Erythroblast (primary cell): ENCODE results near the gene ERGIC1.
A peak's percentile ranks its signal among the peaks of the same experiment; 100 is the strongest.
"Not testable (repeated sequence)": the region's sequence is repeated elsewhere in the genome, so short reads cannot be mapped to it uniquely, and the experiment has no call there.

Experiments used
- DNase-seq, 2 experiments: peaks; one replicate each; lab custom pipeline; 2025; lab: John Stamatoyannopoulos, UW
- GATA1 ChIP-seq: IDR thresholded peaks from 2 replicates; pipeline ENCODE4 v1.6.1; 2011; ENCODE audit warnings: low read depth, mild to moderate bottlenecking, control low read depth, low read length, moderate library complexity
- POLR2A ChIP-seq: IDR thresholded peaks from 2 replicates; pipeline ENCODE4 v1.6.1; 2011; ENCODE audit warnings: mild to moderate bottlenecking, low read length

Gene ERGIC1

DNA sequence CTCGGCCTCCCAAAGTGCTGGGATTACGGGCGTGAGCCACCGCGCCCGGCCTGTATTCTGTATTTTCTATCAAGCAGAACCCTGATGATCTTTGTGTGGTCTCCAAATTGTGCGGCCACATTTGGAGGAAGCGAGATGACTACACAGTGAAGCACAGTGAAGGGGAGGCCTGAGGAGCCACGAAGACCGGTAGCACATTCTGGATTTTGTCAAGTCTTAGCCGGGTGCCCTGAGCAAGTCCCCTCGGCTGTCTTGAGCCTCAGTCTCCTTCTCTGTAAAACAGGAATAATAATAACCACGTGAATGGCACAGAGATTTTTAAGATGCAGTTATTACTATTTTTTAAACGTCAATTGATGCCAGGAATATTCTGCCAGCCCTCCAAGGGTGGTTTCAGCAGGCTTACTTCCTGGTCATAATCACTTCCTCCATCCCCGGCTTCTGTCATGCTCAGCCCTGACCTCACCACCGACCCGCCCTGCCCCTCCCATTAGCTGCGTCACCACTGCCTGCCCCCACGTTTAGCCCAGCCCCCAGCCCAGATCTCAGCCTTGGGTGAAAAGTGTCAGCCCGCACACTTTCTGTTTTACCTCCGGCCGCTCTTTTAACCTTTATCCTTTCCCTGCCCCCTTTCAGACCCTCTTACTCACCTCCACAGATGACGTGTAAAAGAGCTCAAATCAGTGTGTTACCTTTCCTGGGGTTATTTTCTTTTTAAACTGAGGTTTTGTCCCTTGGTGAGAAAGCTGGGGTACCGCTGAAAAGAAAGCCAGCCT is 27.0 kb upstream of the ERGIC1 start:
- peak; percentile 90 to 95 for DNase-seq
- TF ChIP-seq GATA1, result no peak
- TF ChIP-seq POLR2A, result peak; percentile 61

DNA sequence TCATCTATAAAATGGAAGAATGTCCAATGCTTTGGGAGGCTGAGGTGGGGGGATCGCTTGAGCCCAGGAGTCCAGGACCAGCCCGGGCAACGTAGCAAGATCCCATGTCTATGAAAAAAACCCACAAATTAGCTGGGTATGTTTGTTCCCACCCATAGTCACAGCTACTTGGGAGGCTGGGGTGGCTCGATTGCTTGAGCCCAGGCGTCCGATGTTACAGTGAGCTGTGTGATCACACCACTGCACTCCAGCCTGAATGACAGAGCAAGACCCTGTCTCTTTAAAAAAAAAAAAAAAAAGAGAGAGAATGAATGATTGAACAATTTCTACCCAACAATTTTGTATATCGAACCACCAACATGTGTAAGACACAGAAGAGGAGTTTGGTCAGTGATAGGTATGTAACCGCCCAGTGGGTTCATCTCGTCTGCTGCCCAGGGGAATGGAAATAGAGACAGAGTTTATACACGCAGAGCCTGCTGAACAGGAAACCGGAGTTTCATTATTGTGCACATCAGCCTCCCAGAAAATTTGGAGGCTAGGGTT is 26.2 kb upstream of the ERGIC1 start:
- TF ChIP-seq GATA1 (no peak), POLR2A (no peak)
- no peak for DNase-seq

DNA sequence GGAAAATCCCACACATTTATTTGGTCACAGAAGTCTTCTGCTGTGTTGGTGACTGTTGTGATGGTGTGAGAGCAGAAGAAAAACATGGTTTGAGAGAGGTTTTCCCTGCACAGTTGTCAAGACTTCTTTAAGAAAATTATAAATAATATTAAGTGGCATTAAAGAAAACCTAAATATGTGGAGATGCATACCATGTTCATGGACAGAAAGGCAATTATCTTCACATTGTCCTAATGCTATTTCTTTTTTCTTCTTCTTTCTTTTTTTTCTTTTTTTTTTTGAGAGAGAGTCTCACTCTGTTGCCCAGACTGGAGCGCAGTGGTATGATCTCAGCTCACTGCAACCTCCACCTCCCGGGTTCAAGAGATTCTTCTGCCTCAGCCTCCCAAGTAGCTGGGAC is 24.3 kb upstream of the ERGIC1 start:
- TF ChIP-seq GATA1 (no peak), POLR2A (no peak)
- DNase-seq, result no peak

DNA sequence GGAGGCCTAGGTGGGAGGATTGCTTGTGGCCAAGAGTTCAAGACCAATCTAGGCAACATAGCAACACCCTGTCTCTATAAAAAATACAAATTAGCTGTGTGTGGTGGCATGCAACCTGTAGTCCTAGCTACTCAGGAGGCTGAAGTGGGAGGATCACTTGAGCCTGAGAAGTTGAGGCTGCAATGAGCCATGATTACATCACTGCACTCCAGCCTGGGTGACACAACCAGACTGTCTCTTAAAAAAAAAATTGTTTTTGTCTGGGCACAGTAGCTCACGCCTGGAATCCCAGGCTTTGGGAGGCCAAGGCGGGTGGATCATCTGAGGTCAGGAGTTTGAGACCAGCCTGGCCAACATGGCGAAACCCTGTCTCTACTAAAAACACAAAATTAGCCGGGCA is 23.1 kb upstream of the ERGIC1 start:
- TF ChIP-seq POLR2A, result peak; percentile 19
- DNase-seq, result not testable (repeated sequence)

DNA sequence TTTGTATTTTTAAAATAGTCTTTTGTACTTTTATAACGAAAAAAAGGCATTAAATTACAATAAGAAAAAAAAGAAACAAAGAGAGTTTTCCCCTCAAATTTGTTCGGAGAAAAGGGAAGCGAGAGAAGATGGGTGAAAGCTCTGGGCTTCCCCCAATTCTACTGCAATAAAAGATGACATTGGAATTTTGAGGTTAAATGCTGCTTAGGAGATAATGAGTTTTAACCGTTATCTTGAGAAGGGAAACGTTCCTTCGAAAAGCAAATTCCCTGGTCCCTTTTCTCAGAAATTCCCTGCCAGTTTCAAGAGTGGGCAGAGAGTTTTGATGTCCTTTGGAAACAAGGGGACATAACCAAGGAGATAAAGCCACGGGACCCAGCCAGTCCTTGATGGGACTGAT is 18.4 kb upstream of the ERGIC1 start:
- TF ChIP-seq POLR2A (no peak), GATA1 (no peak)
- no peak for DNase-seq

- peak in 1 of 2 experiments; percentile 41 for DNase-seq
- TF ChIP-seq POLR2A (no peak), GATA1 (no peak)
These were observed 17.0 kb upstream of the ERGIC1 start for GRCh38 chr5:172816925-172817562.

- no peak for DNase-seq
- TF ChIP-seq POLR2A (no peak), GATA1 (no peak)
These were observed 16.4 kb upstream of the ERGIC1 start for GRCh38 chr5:172817664-172818063.

DNA sequence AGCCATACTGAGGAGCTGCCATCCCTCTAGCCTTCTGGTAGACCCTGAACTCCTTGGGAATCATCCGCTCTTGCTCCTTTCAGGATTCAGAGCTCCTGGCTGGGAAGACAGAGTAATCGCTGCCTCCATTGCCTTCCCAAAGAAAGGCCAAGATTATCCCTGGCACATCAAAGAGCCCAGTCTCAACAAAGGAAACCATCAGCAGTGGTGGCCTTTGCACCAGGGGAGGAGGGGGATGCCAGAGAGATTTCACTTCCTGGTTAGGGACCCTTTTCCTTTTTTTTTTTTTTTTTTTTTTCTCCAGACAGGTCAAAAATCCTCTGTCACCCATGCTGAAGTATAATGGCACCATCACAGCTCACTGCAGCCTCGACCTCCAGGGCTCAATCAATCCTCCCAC is 16.0 kb upstream of the ERGIC1 start:
- DNase-seq, result no peak
- TF ChIP-seq POLR2A (no peak), GATA1 (no peak)

DNA sequence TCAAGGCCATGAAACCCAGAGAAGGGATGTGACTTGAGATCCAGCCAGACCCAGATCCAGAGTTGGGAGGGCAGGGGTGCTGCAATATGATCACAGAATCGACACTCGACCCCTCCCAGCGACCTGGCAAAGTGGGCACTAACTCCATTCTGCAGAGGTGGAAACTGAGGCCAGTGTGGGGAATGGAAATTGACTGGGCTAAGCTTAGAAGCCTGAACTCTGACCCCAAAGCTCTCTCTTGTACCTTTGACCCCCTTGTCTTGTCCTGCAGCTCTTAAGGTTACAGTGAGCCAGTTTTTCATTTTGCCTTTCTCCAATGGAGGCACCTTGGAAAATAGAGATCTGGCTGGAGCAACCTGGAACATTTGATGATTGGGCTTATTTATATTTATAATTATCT is 14.5 kb upstream of the ERGIC1 start:
- TF ChIP-seq GATA1 (no peak), POLR2A (no peak)
- DNase-seq, result no peak

GRCh38 chr5:172820046-172820767 is 13.8 kb upstream of the ERGIC1 start:
- no peak for TF ChIP-seq POLR2A
- no peak for TF ChIP-seq GATA1
- no peak for DNase-seq

DNA sequence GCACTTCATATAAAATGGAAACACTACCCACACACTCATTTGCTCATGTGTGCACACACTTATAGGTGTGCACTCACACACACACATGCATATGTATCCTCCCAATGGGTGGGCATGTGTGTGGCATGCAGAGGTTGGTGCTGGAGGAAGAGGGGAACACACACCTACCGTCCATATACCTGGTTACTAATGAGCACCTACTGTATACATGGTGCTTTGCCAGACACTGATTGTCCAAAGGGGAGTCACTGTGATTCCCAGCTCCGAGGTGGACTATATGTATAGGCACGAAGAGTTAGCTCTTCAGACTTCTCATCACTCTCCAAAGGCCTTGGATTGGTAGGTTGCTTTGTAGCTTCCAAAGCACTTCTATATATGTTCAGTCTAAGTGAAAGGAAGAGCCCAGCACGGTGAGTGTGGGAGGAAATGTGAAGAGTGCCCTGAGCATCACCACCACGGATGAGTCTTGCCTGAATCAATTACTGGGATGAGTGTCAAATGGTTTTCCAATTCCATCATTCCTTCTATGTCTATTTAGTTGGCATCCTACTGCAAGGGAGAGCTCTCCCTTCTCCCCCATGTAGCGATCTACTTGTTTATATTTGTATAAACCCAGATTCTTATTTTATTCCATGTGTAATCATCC is 12.6 kb upstream of the ERGIC1 start:
- no peak for DNase-seq
- TF ChIP-seq GATA1 (no peak), POLR2A (no peak)

DNA sequence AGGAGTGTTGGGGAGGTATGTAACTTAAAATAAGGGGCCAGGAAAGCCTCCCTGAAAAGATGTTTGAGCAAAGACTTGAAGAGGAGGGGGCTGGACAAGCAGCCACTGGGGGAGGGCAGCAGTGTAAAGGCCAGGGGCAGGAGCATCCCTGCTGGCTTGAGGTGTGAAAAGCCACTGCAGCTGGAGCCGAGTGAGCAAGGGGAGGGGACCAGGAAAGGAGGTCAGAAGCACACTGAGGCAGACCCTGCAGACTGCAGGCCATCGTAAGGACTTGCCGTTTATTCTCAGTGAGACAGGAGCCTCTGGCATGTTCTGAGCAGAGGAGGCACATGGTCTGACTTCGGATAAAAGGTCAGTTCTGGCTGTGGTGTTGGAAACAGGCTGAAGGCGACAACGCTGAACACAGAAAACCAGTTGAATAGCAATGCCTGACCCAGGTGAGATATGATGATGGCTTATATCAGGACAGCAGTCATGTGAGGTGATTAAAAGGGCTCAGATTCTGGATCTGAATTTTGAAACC is 10.2 kb upstream of the ERGIC1 start:
- TF ChIP-seq GATA1 (no peak), POLR2A (no peak)
- DNase-seq, result no peak

DNA sequence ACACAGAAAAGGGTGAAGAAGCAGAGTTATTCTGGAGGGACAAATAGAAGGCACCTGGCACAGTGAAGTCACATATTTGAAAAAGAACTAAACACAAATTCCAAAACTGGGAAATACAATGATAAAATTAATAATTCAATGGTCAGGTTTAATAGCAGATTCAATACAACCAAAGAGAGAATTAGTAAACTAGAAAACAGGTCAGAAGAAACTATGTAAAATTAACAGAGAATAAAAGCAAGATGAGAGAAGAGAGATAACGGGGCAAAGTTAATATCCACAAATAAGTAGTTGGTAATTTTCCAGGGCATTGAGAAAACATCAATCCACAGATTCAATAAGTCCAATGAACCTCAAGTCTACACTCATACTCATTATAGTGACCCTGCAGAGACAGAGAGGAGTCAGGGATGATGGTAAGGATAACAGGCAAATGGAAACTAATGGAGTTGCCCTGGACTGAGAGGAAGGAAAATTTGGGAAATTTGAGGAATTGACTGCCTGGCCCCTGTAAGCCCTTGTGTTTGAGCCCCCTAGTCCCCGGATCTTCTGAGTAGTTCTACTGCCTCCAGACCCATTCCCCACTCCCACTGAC is 8.3 kb upstream of the ERGIC1 start:
- TF ChIP-seq POLR2A (no peak), GATA1 (no peak)
- no peak for DNase-seq

GRCh38 chr5:172827841-172828240 is 6.2 kb upstream of the ERGIC1 start:
- TF ChIP-seq GATA1, result no peak
- TF ChIP-seq POLR2A, result no peak
- no peak for DNase-seq
